HG03442 (cell line): ENCODE data around the gene FANCM.
A peak's percentile ranks its signal among the peaks of the same experiment; 100 is the strongest.
"Not testable (repeated sequence)": the region's sequence is repeated elsewhere in the genome, so short reads cannot be mapped to it uniquely, and the experiment has no call there.

Source experiments
- ATAC-seq: cut with Tn5 transposase; IDR thresholded peaks from one replicate; pipeline ENCODE4 v1.9.1; 2021; ENCODE audit warnings: mild to moderate bottlenecking, moderate library complexity; ENCODE audit not compliant: unreplicated experiment

FANCM gene

DNA sequence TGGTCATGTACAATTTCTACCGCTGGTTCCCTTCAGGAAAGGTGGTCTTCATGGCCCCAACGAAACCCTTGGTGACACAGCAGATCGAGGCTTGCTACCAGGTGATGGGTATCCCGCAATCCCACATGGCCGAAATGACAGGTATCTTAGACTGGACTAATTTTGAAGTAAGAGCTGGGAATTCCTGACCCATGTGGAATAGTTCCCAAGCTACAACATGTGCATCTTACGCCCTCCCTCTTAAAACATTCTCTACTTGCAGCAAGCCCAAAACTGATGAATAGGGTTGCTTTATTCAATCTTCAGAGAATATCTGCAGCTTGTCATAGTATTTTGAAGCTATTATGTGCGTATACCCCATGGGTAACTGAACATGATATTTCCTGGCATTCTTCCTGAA, 669 bp downstream of the FANCM start:
- no peak for ATAC-seq

DNA sequence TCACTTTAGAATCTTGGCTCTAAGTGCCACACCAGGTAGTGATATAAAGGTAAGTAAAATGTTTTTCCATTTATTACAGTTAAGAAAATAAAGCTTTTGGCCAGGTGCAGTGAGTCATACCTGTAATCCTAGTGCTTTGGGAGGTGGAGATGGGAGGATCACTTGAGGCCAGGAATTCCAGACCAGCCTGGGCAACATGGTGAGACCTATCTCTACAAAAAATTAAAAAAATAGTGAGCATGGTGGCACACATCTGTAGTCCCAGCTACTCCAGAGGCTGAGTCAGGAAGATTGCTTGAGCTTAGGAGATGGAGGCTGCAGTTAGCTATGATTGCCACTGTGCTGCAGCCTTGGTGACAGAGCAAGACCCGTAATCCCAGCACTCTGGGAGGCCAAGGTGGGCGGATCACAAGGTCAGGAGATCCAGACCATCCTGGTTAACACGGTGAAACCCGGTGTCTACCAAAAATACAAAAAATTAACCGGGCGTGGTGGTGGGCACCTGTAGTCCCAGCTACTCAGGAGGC, 5.0 kb downstream of the FANCM start:
- no peak for ATAC-seq

DNA sequence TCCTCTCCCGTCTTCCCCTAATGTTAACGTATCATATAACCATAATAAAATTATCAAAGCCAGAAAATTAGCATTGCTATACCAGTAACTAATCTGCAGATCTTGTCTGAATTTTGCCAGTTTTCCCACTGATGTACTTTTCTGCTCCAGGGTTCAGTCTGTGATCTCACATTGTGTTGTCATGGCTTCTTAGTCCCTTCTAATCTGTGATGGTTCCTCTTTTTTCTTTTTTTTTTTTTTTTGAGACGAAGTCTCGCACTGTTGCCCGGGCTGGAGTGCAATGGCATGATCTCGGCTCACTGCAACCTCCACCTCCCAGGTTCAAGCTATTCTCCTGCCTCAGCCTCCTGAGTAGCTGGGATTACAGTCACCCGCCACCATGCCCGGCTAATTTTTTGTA, 6.4 kb downstream of the FANCM start:
- not testable (repeated sequence) for ATAC-seq

DNA sequence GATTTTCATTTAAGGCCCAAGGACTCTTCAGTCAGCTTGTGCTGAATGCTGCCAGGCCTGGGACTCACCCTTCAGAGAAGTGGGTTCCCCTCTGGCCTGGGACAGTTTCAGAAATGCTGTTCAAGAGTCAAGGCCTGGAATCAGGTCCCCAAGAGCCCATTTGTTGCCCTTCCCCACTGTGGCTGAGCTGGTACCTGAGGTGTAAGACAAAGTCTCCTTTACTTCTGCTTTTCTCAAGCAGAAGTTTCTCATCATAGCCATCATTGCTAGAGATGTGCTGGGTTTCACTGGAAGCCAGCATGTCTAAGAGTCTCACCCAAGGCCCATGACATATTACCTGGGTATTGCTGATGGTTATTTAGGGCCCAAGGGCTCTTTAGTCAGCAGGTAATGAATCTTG, 8.9 kb downstream of the FANCM start:
- ATAC-seq, result peak; percentile 69

DNA sequence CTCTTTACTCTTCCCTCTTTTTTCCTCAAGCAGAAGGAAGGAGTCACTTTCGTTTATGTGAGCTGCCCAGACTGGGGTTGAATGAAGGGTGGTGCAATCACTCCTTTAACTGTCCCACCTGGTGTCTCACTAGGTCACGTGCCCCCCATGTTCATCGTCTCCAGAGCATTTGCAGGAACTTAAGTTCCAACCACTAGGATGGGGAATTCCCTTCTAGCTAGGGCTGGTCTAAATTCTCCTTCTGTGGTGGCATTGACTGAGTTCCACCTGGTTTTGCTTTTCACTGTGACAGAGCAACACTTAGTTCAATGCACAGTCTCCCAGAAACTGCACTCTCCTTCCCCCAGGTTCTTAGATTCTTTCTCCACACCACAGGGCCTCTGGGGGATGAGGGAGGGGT, 9.5 kb downstream of the FANCM start:
- peak; percentile 71 for ATAC-seq

DNA sequence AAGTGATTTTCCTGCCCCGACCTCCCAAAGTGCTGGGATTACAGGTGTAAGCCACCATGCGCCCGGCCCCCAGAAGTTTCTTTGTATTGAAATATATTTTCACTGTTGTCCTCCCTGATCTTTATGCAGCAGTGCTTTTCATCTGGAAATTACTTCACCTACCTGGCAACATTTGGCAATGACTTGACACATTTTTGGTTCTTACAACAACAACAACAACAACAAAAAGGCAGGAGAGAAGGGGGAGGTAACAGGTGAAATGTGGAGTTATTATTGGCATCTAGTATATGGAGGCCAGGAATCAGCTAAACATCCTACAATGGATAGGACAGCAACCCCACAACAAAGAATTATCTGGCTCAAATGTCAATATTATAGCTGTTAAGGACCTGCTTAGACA, 13.9 kb downstream of the FANCM start:
- no peak for ATAC-seq

DNA sequence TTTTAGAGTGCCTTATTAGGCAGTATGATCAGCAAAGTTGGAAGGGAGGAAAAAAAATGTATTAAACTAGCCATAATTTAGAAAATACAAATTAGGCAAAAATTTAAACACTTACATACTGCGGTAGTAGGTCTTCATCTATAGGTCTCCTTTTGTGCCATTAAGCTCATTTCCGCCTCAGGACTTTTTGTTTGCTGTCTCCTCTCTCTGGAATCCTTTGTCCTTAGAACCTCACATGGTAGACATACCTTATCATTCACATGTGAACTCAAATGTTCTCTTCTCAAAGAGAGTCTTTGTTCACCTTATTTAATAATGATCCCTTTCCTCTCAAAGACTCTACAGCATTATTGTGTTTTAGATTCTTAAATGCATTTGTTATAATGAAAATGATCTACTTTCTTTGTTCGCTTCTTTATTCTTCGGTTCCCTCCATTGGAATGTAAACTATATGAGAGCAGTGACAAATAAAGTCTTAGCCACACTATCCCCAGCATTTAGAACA, 14.7 kb downstream of the FANCM start:
- no peak for ATAC-seq

DNA sequence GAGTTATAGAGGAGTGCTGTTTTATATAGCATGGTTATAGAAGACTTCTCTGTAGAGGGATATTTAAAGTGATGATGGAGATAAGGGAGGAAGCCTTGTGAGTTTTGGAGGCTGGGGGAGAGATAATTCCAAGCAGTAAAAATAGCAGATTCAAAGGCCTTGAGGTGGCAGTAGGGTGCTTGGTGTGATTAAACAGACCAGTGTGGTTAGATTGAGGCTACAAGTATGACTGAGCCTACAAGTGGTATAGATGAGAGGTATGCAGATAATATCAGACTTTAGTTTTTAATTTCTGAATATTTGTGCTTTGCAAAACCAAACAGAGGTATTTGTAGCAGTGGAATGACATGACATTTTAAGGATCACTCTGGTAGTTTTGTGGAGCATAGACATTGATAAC, 20.3 kb downstream of the FANCM start:
- ATAC-seq, result peak; percentile 80

DNA sequence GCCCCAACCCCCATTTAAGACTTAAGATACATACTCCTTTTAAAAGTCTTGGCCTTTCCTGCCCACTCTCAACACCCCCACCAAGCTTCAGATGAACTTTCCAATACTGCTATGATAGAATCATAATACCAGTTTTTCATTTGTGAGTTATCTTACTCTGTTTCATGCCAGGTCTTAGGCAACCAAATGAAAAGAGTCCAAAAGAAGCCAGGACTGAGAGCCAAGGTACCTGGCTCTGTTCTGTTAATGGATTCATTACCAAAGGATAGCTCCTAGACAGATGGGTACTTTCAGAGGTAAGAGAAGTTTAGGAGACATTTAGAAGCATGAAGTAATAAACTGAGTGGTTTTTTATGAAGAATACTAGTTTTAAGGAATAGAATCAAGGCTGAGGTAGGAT, 34.2 kb downstream of the FANCM start:
- no peak for ATAC-seq

DNA sequence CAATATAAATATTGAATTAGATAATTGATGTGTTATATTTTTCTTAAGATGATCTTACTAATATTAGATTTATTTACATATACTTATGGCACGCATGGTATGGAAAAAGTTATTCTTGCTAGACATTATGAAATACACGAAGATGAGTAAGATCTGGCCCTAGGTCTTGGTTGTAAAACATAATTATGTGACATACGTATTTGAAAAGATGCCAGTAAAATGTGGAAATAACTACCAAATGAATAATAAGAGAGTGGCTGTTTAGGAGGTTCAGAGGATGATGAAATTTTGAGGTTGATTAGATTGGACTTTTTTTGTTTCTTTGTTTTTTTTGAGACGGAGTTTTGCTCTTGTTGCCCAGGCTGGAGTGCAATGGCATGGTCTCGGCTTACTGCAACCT, 41.3 kb downstream of the FANCM start:
- no peak for ATAC-seq

DNA sequence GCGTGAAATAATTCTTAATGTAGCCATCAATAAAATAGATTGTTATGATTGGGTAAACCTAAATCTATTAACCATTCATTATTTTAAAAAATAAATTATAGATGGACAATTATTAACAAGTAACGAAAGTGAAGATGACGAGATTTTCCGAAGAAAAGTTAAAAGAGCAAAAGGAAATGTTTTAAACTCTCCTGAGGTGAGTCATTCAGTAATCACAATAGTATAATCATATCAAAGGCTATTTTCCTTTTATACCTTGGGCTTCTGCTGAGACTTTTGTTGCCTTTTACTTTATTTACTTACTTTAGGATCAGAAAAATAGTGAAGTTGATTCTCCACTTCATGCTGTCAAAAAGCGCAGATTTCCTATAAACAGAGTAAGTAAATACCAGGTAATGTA, 45.6 kb downstream of the FANCM start:
- ATAC-seq, result no peak

DNA sequence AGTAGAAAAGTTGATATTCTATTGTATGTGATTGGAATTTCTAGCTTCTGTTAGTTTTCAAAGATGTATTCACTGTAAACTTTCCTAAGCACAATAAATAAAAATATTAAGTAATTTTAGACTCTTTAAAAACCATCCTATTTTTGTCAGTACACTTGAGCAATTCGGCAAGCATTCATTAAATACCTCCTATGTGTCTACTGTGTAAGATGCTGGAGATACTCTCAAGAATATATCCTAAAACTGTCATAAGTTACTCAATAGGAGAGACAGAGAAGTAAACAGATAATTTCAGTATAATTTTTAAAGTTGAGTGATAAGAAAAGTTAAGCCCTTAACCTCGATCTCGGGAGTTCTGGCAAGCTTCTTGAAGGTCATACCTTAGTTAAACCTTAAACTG, 46.1 kb downstream of the FANCM start:
- ATAC-seq, result no peak

DNA sequence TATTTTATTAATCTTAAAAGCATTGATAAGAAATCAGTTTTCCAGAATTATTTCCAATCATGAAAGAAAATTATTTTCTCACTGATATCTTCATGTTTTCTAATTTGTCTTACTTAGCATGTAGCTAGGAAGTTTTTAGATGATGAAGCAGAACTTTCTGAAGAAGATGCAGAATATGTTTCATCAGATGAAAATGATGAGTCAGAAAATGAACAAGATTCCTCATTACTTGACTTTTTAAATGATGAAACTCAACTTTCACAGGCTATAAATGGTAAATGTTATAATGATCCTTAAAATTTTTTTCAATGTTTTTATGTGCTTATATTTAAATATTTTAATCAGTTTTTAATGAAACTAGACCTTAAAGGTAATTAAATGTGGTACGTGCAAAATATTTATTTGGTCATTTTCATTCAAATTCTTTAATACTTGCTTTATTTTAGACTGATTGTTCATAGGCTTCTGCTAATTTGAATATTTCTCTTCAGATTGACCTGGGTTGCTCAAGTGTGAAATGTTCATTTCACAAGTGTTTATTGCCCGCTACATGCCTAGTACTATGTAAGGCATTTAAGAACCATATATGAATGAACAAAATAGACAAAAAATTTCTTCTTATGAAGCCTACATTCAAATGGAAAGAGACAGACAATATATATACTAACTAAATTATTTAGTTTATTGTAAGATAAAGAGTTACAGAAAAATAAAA, 49.5 kb downstream of the FANCM start:
- ATAC-seq, result no peak

DNA sequence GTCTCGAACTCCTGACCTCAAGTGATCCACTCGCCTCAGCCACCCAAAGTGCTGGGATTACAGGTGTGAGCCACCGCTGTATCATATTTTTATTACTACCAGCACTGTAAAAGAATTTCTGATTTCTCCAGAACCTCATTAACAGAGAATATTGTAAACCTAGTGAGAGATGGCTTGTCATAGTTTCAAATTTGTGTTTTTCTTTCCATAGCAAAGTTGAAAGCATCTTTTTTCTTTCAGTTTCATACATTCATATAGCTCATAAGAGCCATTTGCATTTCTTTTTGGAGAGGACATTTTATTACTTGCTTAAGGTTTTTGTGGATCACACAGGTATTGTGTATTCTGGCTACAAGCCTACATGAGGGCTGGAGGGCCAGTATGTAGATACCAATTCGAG, 59.2 kb downstream of the FANCM start:
- ATAC-seq, result peak; percentile 36

DNA sequence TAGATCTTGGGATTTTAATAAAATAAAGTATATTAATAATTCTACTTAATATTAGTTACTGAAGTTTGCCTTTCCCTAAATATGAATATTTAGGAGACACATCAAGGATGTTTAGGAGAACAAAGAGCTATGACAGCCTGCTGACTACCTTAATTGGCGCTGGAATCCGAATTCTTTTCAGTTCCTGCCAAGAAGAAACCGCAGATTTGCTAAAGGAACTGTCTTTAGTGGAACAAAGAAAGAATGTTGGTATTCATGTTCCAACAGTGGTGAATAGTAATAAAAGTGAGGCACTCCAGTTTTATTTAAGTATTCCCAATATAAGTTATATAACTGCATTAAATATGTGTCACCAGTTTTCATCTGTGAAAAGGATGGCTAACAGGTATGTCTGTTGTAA, 62.8 kb downstream of the FANCM start:
- no peak for ATAC-seq

DNA sequence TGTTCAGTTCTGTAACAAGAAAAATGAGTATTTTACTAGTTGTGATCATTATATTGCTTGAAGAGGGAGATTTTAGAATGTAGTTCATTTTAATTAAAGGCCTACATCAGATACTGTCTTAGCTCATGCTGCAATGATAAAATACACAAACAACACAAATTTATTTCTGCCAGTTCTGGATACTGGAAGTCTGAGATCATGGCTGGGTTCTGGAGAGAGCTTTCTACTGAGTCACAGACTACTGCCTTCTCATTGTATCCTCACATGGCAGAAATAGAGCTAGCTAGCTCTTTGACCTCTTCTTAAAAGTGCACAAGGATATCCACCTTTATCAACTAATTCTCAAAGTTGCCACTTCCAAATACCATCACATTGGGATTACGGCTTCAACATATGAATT, 63.5 kb downstream of the FANCM start:
- ATAC-seq, result no peak

DNA sequence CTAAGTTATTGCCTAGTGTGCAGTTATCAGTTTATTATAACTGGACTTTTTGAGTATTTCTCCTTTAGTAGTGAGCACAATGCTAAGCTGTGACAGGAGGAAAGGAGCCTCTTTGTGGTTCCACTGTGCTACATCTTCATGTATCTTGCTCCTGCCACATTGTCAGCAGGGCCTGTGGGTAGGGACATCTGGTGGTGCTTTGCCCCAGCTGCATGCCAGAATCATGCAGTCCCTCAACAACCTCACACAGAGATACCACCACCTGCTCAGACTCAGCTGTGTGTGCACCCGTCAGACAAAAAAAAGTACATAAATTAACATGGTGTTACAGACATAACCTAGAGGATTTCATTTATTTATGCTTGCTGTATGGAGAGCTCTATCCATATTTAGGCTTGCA, 66.2 kb downstream of the FANCM start:
- peak; percentile 82 for ATAC-seq

DNA sequence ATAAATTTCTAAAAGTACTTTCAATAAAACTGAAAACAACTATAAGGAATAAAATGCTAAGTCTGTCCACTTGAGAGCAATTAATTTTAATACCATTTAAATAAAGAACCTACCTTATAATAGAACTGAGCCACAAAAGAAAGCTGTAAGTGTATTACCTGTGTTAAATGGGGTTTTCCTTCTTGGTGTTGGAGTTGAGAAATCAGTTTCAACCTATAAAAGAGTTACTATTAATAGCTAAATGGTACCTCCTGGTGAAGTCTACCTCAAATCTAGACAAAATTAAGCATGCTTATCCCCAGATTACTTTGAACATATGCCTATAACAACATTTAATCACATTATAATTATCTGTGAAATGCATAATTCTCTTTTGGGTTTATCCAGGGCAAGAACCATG, 68.5 kb downstream of the FANCM start:
- ATAC-seq, result no peak

DNA sequence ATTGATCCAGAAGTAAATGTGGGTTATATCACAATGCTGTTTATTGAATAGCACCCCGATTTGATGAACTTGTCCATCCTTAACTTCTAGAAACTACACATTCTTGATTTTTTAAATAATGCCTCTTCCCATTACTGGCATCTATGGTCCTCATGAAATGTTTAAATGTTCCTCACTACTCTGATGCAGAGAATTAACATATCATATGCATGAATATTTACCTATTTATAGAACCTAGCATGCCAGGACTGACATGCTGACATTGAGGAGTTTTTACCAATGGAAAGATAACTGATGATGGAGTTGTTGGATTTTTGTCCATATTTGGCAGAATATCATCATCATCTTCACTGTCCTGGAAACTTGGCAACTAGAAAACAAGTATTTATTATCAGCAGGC, 74.4 kb downstream of the FANCM start:
- ATAC-seq, result no peak

DNA sequence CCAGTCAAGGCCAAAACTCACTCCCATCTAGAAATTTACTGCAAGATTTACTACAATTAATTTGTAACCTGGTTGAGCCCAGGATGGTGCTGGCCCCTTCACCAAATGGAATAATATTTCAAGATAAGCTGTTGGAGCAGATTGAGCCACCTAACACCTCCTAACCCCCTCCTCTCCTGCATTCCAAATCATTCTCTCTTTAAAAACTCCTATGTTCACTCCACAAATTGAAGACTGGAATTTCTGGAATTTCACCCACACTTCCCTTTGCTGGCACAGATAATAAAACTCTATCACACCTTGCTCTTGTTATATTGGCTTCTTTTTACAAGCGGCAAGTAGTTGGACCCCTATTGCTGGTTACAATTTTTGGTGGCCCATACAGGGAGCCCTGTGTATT, 75.6 kb downstream of the FANCM start:
- ATAC-seq, result no peak

DNA sequence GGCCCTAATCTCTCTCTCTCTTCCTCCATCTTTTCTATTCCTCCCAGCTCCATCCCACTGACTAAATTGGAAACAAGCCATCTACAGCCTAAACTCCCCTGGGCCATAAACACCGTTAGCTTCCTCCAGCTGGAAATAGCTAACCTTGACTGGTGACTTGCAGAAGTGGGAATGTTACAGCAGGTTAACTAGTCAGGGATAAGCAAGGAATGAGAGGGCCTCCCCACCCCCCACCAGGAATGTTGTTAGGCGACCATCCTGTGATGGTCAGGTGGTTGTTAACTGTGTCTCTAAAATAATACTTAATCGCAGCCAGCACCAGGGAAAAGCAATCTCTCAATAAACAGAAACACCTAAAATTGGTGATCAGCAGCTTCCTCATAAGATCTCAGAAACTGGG, 76.5 kb downstream of the FANCM start:
- ATAC-seq, result no peak

DNA sequence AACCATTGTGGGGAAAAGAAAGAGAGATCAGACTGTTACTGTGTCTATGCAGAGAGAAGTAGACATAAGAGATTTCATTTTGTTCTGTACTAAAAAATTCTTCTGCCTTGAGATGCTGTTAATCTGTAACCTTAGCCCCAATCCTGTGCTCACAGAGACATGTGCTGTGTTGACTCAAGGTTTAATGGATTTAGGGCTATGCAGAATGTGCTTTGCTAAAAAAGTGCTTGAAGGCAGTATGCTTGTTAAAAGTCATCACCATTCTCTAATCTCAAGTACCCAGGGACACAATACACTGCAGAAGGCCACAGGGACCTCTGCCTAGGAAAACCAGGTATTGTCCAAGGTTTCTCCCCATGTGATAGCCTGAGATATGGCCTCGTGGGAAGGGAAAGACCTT, 78.0 kb downstream of the FANCM start:
- ATAC-seq, result not testable (repeated sequence)

DNA sequence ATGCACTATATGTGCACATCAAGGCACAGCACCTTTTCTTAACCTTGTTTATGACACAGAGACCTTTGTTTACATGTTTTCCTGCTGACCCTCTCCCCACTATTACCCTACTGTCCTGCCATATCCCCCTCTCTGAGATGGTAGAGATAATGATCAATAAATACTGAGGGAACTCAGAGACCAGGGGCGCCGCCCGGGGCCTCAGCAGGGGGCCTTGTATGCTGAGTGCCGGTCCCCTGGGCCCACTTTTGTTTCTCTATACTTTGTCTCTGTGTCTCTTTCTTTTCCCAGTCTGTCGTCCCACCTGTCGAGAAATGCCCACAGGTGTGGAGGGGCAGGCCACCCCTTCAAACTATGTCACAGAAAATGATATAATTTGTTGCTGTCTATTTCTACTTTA, 78.6 kb downstream of the FANCM start:
- ATAC-seq, result not testable (repeated sequence)
